Kidney (tissue), 14 donors: ENCODE results near the gene RPTOR. TPM values are rescaled to one million over a fixed set of nuclear protein-coding genes. Genes with fewer than 3 reads are reported as not detected.
A peak's percentile ranks its signal among the peaks of the same experiment; 100 is the strongest.

ENCODE experiments used
- DNase-seq, 5 donors: peaks; one replicate each; pipeline ENCODE4 v3.0.0-alpha.2; 2013 to 2020
- FAIRE-seq: peaks from 2 replicates; lab custom pipeline; 2012; peaks lifted over from hg19 to GRCh38; lab: Jason Lieb, UNC
- H3K27ac ChIP-seq, 2 donors: one replicate each; pipeline ENCODE4 v1.7.0; 2013; ENCODE audit warnings: low read depth in 2 of 2, low read length in 2 of 2, inconsistent platforms in 1 of 2
- H3K27me3 ChIP-seq: one replicate; pipeline ENCODE4 v1.7.1; 2013; ENCODE audit warnings: low read length, inconsistent platforms; ENCODE audit not compliant: control insufficient read depth, insufficient read depth
- H3K36me3 ChIP-seq, 3 donors: one replicate each; pipeline versions ENCODE4 v1.7.0 to v1.7.1; 2013; ENCODE audit warnings: low read length in 3 of 3, control low read depth in 1 of 3, inconsistent platforms in 1 of 3; ENCODE audit not compliant: insufficient read depth in 3 of 3, control insufficient read depth in 2 of 3
- H3K4me1 ChIP-seq, 3 donors: one replicate each; pipeline versions ENCODE4 v1.7.0 to v1.7.1; 2013; ENCODE audit warnings: low read length in 3 of 3, inconsistent platforms in 1 of 3, low read depth in 1 of 3; ENCODE audit not compliant: control insufficient read depth in 2 of 3, insufficient read depth in 2 of 3
- H3K4me3 ChIP-seq, 3 donors: one replicate each; pipeline versions ENCODE4 v1.7.0 to v1.8.1; 2013; ENCODE audit warnings: low read length in 3 of 3, control low read depth in 1 of 3, inconsistent platforms in 1 of 3
- H3K9ac ChIP-seq, 3 donors: one replicate each; pipeline versions ENCODE4 v1.7.0 to v1.7.1; 2013; ENCODE audit warnings: low read length in 3 of 3, control low read depth in 1 of 3, inconsistent platforms in 1 of 3
- H3K9me3 ChIP-seq, 3 donors: one replicate each; pipeline versions ENCODE4 v1.7.0 to v1.7.1; 2013; ENCODE audit warnings: low read length in 3 of 3, control low read depth in 1 of 3, inconsistent platforms in 1 of 3; ENCODE audit not compliant: control insufficient read depth in 2 of 3, insufficient read depth in 1 of 3
- CTCF ChIP-seq: IDR thresholded peaks from 3 replicates; pipeline ENCODE4 v1.5.1; 2012; ENCODE audit warnings: mild to moderate bottlenecking, moderate library complexity, borderline replicate concordance; ENCODE audit not compliant: insufficient read depth; ENCODE audit errors: extremely low read depth
- intact Hi-C: fragments of 100-400 bp; cut with DNase I; formaldehyde crosslinking; loops from one replicate; pipeline ENCODE4 v1.11.1; 2022
- polyA plus RNA-seq: library from polyadenylated mRNA; stranded (reverse); fragments of 350-450 nt; fragmentation: Illumina TruSeq; extraction: RNeasy Lipid Tissue Mini Kit (QIAGEN cat#74804); gene quantifications from one replicate; pipeline ENCODE4 v1.2.3, GENCODE V29; 2014; ENCODE audit warnings: low read depth, low replicate concordance; ENCODE audit not compliant: insufficient read depth
- total RNA-seq: library from RNA; stranded (reverse); fragmentation: NEBNext Ultra II Directional; extraction: Animal tissue kit (Norgen Biotek cat#: 25700); gene quantifications from one replicate; pipeline ENCODE4 v1.2.1, GENCODE V29; 2021
- donor health status: control.
- donor health status: control.
- donor health status: control.
- donor health status: control.
- donor health status: control.
- donor health status: DM: yes; HTN: yes; CAD: no.
- donor health status: Normal renal cell carcinoma (clear cell type).

RPTOR gene
- total and polyA plus RNA-seq, 2 donors from 2014 or later = 5.5 to 37.6 TPM

GRCh38 chr17:80850817-80851216 is 306.2 kb downstream of the RPTOR start:
- intact Hi-C loops = no loop called here
- Histone ChIP-seq H3K9ac (no peak overlapping the region), H3K36me3 (peaks cover 0 to 5% (median 0%) of the 10 kb centered on the region in 3 donors), H3K27me3 (no peaks in the 10 kb centered on the region), H3K27ac (no peak overlapping the region), H3K9me3 (no peaks in the 10 kb centered on the region), H3K4me1 (no peaks in the 10 kb centered on the region), H3K4me3 (no peak overlapping the region)
- DNase-seq (no peak), FAIRE-seq (no peak)
- TF ChIP-seq CTCF = no peak

GRCh38 chr17:80851277-80851925 is 306.8 kb downstream of the RPTOR start:
- no peaks in the 10 kb centered on the region for H3K9me3 ChIP-seq
- H3K36me3 ChIP-seq = peaks cover 0 to 5% (median 0%) of the 10 kb centered on the region in 3 donors
- H3K4me3 ChIP-seq = no peak overlapping the region
- FAIRE-seq = no peak
- H3K4me1 ChIP-seq = no peaks in the 10 kb centered on the region
- no peak for TF ChIP-seq CTCF
- H3K9ac ChIP-seq = no peak overlapping the region
- H3K27me3 ChIP-seq = no peaks in the 10 kb centered on the region
- intact Hi-C loops = no loop called here
- DNase-seq = peak in 1 of 5 donors; percentile 47
- H3K27ac ChIP-seq = no peak overlapping the region

GRCh38 chr17:80852476-80853015 is 307.9 kb downstream of the RPTOR start:
- no peak overlapping the region for H3K27ac ChIP-seq
- no peaks in the 10 kb centered on the region for H3K27me3 ChIP-seq
- FAIRE-seq = no peak
- intact Hi-C loops = no loop called here
- TF ChIP-seq CTCF = no peak
- no peak overlapping the region for H3K4me3 ChIP-seq
- peaks cover 0 to 2% (median 0%) of the 10 kb centered on the region in 3 donors for H3K36me3 ChIP-seq
- no peak overlapping the region for H3K9ac ChIP-seq
- no peaks in the 10 kb centered on the region for H3K9me3 ChIP-seq
- no peak for DNase-seq
- H3K4me1 ChIP-seq = no peaks in the 10 kb centered on the region

GRCh38 chr17:80853076-80853475 is 308.4 kb downstream of the RPTOR start:
- Histone ChIP-seq H3K4me1 (no peaks in the 10 kb centered on the region), H3K9me3 (no peaks in the 10 kb centered on the region), H3K27ac (no peak overlapping the region), H3K36me3 (peaks cover 0 to 2% (median 0%) of the 10 kb centered on the region in 3 donors), H3K9ac (no peak overlapping the region), H3K4me3 (no peak overlapping the region), H3K27me3 (no peaks in the 10 kb centered on the region)
- FAIRE-seq = no peak
- intact Hi-C loops = no loop called here
- DNase-seq = peak in 1 of 5 donors; percentile 34
- no peak for TF ChIP-seq CTCF
